Upper lobe of left lung (tissue), 4 donors: ENCODE data around the gene IL20RB.
"Not testable (repeated sequence)": the region's sequence is repeated elsewhere in the genome, so short reads cannot be mapped to it uniquely, and the experiment has no call there.

ENCODE experiments used
- CTCF ChIP-seq, 6 experiments: fragments of 450-650 bp in 4 of 6; fragments of 200-600 bp in 2 of 6; sonication (generic) in 2 of 6; IDR thresholded peaks; one replicate each; pipeline ENCODE4 v1.5.1; 2016 to 2019; ENCODE audit warnings: antibody characterized with exemption in 6 of 6
- POLR2A ChIP-seq, 4 donors: fragments of 450-650 bp; IDR thresholded peaks; one replicate each; pipeline ENCODE4 v1.5.1; 2016 to 2017; ENCODE audit warnings: antibody characterized with exemption in 4 of 4, mild to moderate bottlenecking in 2 of 4
- POLR2AphosphoS5 ChIP-seq, 2 donors: sonication (generic); formaldehyde crosslinking; IDR thresholded peaks; one replicate each; pipeline ENCODE4 v1.5.1; 2017; ENCODE audit warnings: antibody characterized with exemption in 2 of 2

GRCh38 chr3:137007376-137007775 lies 49.6 kb downstream of the IL20RB start:
- TF ChIP-seq POLR2A, CTCF, POLR2AphosphoS5 (IDR thresholded peaks at IDR 0.05): not testable (repeated sequence)
